Measurements from ENCODE around the gene SYNJ1.

- TF ChIP-seq, protein P1, sequence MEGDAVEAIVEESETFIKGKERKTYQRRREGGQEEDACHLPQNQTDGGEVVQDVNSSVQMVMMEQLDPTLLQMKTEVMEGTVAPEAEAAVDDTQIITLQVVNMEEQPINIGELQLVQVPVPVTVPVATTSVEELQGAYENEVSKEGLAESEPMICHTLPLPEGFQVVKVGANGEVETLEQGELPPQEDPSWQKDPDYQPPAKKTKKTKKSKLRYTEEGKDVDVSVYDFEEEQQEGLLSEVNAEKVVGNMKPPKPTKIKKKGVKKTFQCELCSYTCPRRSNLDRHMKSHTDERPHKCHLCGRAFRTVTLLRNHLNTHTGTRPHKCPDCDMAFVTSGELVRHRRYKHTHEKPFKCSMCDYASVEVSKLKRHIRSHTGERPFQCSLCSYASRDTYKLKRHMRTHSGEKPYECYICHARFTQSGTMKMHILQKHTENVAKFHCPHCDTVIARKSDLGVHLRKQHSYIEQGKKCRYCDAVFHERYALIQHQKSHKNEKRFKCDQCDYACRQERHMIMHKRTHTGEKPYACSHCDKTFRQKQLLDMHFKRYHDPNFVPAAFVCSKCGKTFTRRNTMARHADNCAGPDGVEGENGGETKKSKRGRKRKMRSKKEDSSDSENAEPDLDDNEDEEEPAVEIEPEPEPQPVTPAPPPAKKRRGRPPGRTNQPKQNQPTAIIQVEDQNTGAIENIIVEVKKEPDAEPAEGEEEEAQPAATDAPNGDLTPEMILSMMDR (IDR thresholded peaks at IDR 0.05): no peak
- TF ChIP-seq EZH2 (IDR thresholded peaks at IDR 0.05): no peak
- TF ChIP-seq EZH2phosphoT487 (IDR thresholded peaks at IDR 0.05): no peak
Measured at GRCh38 chr21:32593690-32594089, 134.1 kb downstream of the SYNJ1 start.

Data from neural progenitor cell (in vitro differentiated cells).